GM23338 (cell line): ENCODE measurements around the gene FIG4.

ENCODE experiments used
- CREB1 ChIP-seq: fragments of 250-450 bp; sonication (Bioruptor Pico); IDR thresholded peaks from 2 replicates; pipeline ENCODE4 v1.5.0; 2020; ENCODE audit warnings: low read depth, mild to moderate bottlenecking, moderate library complexity
- EZH2phosphoT487 ChIP-seq: fragments of 200-600 bp; sonication (generic); IDR thresholded peaks from one replicate; pipeline ENCODE4 v1.8.1; 2018; ENCODE audit warnings: antibody characterized with exemption; ENCODE audit not compliant: unreplicated experiment
- JUNB ChIP-seq: IDR thresholded peaks from one replicate; pipeline ENCODE4 v1.6.1; 2016; ENCODE audit warnings: antibody characterized with exemption; ENCODE audit not compliant: unreplicated experiment
- ZNF331 ChIP-seq: fragments of 250-450 bp; sonication (Bioruptor Pico); IDR thresholded peaks from 2 replicates; pipeline ENCODE4 v1.5.0; 2020; ENCODE audit warnings: low read depth, mild to moderate bottlenecking, moderate library complexity
- TF ChIP-seq, protein P1 (sequence below), 2 experiments: fragments of 200-600 bp in 1 of 2; sonication (generic) in 1 of 2; conservative IDR thresholded peaks; 2 replicates each; pipeline versions ENCODE4 v1.5.1 to v1.6.1; 2016 to 2017; ENCODE audit warnings: antibody characterized with exemption in 2 of 2, low read depth in 2 of 2, mild to moderate bottlenecking in 2 of 2, moderate library complexity in 1 of 2
- TF ChIP-seq, protein P2 (sequence below): IDR thresholded peaks from one replicate; pipeline ENCODE4 v1.6.1; 2018; ENCODE audit warnings: antibody characterized with exemption; ENCODE audit not compliant: unreplicated experiment

DNA sequence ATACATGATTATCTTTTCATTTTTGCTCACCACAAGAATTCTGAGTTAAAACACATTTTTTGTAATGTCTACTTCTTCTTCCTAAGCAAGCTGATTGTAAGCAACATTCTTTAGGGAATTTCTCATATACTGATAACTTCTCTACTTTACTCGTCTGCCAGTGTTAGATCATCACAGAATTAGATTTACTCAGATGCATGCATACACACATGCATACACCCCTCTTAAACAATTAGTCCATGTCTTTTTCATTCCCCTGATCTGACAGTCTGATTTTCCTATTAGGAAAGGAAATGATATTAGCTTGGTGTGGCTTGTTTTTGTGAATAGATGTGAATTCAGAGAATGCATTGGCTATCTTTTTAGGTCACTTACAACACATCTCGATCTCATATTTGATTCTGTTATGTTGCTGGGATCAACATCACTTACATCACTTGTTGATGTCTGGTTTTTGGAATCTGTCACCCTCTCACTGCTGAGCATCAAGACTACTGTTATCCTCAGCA lies 91.4 kb downstream of the FIG4 start:
- TF ChIP-seq, protein P1, sequence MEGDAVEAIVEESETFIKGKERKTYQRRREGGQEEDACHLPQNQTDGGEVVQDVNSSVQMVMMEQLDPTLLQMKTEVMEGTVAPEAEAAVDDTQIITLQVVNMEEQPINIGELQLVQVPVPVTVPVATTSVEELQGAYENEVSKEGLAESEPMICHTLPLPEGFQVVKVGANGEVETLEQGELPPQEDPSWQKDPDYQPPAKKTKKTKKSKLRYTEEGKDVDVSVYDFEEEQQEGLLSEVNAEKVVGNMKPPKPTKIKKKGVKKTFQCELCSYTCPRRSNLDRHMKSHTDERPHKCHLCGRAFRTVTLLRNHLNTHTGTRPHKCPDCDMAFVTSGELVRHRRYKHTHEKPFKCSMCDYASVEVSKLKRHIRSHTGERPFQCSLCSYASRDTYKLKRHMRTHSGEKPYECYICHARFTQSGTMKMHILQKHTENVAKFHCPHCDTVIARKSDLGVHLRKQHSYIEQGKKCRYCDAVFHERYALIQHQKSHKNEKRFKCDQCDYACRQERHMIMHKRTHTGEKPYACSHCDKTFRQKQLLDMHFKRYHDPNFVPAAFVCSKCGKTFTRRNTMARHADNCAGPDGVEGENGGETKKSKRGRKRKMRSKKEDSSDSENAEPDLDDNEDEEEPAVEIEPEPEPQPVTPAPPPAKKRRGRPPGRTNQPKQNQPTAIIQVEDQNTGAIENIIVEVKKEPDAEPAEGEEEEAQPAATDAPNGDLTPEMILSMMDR (conservative IDR thresholded peaks at IDR 0.05; ENCODE audit: low read depth in 2 of 2), result no peak
- no peak for TF ChIP-seq JUNB
- no peak for TF ChIP-seq CREB1 (CRISPR knock-in tag)
- TF ChIP-seq EZH2phosphoT487, result no peak
- TF ChIP-seq, protein P2, sequence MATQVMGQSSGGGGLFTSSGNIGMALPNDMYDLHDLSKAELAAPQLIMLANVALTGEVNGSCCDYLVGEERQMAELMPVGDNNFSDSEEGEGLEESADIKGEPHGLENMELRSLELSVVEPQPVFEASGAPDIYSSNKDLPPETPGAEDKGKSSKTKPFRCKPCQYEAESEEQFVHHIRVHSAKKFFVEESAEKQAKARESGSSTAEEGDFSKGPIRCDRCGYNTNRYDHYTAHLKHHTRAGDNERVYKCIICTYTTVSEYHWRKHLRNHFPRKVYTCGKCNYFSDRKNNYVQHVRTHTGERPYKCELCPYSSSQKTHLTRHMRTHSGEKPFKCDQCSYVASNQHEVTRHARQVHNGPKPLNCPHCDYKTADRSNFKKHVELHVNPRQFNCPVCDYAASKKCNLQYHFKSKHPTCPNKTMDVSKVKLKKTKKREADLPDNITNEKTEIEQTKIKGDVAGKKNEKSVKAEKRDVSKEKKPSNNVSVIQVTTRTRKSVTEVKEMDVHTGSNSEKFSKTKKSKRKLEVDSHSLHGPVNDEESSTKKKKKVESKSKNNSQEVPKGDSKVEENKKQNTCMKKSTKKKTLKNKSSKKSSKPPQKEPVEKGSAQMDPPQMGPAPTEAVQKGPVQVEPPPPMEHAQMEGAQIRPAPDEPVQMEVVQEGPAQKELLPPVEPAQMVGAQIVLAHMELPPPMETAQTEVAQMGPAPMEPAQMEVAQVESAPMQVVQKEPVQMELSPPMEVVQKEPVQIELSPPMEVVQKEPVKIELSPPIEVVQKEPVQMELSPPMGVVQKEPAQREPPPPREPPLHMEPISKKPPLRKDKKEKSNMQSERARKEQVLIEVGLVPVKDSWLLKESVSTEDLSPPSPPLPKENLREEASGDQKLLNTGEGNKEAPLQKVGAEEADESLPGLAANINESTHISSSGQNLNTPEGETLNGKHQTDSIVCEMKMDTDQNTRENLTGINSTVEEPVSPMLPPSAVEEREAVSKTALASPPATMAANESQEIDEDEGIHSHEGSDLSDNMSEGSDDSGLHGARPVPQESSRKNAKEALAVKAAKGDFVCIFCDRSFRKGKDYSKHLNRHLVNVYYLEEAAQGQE, result no peak
- TF ChIP-seq ZNF331, result no peak
